Skeletal muscle cell (primary cell): ENCODE measurements around the gene SLC46A3.
A peak's percentile ranks its signal among the peaks of the same experiment; 100 is the strongest.
"Not testable (repeated sequence)": the region's sequence is repeated elsewhere in the genome, so short reads cannot be mapped to it uniquely, and the experiment has no call there.

Source experiments
- DNase-seq: peaks from one replicate; pipeline ENCODE4 v3.0.0-alpha.2; 2010; ENCODE audit warnings: low read depth
- H3K4me3 ChIP-seq: 2 replicates; pipeline ENCODE4 v1.5.1; 2011; ENCODE audit warnings: low read depth, mild to moderate bottlenecking, control low read depth, low read length, moderate library complexity

The SLC46A3 gene, protein sequence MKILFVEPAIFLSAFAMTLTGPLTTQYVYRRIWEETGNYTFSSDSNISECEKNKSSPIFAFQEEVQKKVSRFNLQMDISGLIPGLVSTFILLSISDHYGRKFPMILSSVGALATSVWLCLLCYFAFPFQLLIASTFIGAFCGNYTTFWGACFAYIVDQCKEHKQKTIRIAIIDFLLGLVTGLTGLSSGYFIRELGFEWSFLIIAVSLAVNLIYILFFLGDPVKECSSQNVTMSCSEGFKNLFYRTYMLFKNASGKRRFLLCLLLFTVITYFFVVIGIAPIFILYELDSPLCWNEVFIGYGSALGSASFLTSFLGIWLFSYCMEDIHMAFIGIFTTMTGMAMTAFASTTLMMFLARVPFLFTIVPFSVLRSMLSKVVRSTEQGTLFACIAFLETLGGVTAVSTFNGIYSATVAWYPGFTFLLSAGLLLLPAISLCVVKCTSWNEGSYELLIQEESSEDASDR

DNA sequence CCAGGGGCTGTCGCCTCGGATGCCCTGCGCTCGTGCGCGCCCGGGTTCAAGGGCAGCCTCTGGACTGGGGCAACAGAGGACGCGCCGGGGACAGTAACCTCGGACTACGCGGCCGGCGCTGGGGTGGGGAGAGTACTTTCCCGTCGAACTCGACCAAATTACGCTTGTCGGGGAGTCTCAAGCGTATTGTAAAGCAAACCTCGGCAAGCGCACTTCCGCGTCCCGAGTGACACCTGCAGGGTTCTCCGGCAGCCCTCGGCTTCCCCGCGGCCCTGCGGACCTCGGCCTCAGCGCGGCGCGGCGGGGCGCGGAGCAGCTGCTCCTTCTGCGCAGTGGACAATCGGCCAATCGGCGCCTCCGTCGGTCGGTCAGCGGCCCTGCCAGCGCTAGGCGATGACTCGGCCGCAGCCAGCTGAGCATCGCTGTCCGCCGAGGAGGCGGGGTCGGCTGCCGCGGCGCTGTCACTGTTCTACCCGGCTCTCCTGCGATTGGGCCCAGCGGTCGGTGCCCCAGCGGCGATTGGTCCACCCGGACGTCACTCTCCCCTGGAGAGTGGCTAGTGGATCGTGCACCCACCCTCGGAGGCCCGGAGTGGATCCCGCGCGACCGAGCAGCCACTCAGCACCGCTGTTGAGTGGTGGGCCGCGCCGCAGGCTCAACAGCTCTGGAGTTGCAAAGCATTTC, at the start of gene SLC46A3:
TSS of gene SLC46A3 (minus strand) at position 428 of the 684 bp plus-strand sequence. CDS start 972 bp downstream, outside the sequence.
- H3K4me3 ChIP-seq = peak within 1 kb of the TSS; percentile 74
- DNase-seq = peak; percentile 96

GRCh38 chr13:28763887-28764286, 45.1 kb upstream of the SLC46A3 start:
- no peak for DNase-seq
- H3K4me3 ChIP-seq = no peak overlapping the region

DNA sequence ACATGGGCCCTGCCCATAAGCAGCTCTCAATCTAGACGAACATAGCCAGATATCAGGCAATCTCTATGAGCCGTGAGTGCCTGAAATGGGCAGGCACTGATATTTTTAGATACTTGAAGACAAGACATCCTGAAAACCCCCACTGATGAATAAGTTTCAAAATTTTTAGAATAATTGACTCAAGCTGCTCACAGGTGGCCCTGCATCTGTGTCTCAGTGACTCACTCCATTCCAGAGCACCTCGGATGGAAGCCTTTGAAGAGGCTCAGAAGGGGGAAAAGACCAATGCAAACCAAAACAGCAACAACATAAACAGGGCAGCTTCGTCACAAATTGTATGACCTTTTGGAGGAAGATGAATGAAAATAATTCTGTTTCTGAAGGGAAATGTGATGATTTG, 42.8 kb upstream of the SLC46A3 start:
- H3K4me3 ChIP-seq = no peak overlapping the region
- no peak for DNase-seq

DNA sequence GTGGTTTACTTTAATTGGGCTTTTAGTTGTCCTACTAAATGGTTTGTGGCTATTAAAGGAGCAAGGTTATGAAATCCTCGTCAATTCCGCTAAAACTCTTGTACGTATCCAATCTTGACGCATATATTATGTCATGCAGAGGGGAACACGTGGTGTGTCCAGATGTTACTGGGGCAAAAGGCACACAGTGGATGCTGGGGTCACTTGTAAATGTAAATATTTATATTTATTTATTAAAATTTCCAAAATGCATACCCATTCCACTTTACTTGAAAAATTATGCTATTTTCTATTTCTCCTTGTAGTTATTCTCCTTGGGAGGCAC, 36.7 kb upstream of the SLC46A3 start:
- no peak for DNase-seq
- H3K4me3 ChIP-seq = no peak overlapping the region

- no peak overlapping the region for H3K4me3 ChIP-seq
- DNase-seq = no peak
These were observed 36.2 kb upstream of the SLC46A3 start for GRCh38 chr13:28754698-28755545.

- no peak overlapping the region for H3K4me3 ChIP-seq
- no peak for DNase-seq
These were observed 35.2 kb upstream of the SLC46A3 start for GRCh38 chr13:28753946-28754345.

DNA sequence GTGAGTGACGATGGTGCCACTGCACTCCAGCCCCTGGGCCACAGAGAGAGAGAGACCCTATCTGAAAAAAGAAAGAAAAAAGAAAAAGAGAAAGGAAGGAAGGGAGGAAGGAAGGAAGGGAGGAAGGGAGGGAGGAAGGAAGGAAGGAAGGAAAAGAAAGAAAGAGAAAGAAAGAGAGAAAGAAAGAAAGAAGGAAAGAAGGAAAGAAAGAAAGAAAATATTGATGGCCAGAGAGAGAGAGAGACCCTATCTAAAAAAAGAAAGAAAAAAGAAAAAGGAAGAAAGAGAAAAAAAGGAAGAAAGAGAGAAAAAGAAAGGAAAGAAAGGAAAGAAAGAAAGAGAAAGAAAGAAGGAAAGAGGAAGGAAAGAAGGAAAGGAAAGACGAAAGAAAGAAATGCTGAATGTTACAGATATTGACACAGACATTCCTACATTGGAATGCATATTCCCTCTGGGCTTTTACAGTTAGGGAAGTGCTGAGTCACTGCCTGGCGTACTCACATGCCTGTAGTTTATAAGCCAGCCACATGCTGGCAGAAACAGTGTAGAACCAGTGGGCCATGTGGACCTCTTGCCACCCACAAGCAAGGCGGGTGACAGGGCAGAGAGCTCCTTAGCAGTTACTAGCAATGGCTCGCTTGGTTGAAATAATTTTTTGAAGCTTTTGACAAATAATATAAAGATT, 34.6 kb upstream of the SLC46A3 start:
- DNase-seq = peak; percentile 80
- no peak overlapping the region for H3K4me3 ChIP-seq

GRCh38 chr13:28751175-28751960, 32.6 kb upstream of the SLC46A3 start:
- no peak overlapping the region for H3K4me3 ChIP-seq
- DNase-seq = no peak

DNA sequence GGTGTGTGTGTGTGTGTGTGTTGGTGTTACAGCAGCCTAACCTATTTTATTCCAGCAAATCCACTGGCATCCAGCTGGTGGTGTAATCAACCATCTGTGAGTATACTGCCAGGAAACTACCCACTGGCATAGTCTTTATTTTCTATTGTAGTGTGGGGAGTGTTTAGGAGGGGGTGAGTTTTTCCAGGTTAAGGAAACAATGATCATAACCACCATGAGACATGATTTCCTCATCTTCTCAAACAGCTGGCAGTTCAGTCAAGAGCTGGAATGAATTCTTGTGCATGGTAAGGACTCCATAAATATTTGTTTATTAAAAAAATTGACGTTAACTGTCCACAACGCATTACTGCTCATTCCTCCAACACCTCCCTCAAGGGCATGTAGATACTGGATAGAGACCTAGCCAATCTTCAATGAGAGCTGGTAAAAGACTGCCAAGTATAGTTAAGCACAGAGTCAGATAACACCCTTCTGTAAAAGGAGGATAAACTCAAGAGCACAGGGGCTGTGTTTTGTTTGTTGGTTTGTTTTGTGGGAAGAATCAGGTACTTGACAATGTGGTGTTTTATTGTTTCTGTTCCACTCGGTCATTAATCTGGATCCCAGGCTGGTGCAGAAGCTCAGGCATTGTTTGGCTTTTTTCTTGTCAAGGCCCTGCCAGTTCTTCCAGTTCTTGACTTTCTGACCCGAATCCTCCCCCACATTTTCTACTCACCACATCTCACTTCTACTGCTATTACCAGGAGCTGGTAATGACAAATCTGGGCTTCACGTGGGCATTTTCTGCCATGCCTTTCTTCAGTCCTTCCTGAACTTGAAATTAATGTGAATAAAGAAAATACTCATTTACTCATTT, 31.6 kb upstream of the SLC46A3 start:
- DNase-seq = no peak
- no peak overlapping the region for H3K4me3 ChIP-seq

DNA sequence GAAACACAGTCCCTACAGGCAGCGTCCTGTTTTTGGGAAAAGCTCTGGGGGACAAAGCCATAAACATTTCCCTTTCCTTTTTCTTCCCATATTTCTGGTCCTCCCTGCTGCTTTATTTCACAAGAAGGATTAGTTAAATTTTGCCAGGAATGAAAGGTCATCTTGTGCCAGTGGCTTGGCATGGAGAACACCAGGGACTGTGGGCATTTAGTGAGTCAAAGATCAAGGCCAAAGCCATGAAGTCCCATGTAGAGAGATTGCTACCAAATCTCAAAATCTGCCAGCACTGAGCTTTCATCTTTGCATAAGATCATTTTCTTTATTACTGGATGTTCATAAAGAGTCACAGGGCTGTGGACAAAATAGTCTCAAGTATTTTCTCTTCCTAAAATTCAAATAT, 29.1 kb upstream of the SLC46A3 start:
- DNase-seq = no peak
- no peak overlapping the region for H3K4me3 ChIP-seq

DNA sequence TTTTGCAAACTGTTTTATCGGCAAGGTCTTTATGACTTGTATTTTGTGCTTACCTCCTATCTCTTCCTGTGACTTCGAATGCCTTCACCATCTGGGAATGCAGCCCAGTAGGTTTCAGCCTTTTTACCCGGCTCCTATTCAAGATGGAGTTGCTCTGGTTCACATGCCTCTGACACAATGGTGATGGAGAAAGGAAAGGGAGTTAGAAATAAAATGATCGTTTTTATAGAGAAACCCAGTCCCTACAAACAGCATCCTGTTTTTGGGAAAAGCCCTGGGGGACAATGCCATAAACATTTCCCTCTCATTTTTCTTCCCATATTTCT, 27.5 kb upstream of the SLC46A3 start:
- DNase-seq = no peak
- no peak overlapping the region for H3K4me3 ChIP-seq

DNA sequence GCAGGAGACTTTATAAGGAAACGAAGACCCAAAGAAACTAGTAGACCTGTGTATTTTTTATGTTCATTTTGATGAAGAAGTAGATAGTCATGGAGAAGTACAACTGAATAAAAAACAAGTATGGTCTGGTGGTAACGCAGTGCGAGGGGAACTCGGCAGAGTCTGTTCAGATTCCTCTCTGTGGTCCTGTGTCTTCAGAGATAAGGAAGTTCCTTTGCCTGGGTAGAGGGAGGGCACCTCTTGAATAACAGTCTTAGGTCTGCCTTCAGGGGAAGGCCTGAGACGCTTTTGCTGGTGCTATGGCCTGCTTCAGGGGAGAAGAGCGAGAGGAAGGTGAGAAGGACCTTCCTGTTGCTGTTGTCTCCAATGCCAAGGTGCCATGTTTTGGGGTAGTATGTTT, 25.9 kb upstream of the SLC46A3 start:
- no peak for DNase-seq
- H3K4me3 ChIP-seq = no peak overlapping the region

- H3K4me3 ChIP-seq = no peak overlapping the region
- DNase-seq = no peak
These were observed 25.3 kb upstream of the SLC46A3 start for GRCh38 chr13:28744091-28744536.

DNA sequence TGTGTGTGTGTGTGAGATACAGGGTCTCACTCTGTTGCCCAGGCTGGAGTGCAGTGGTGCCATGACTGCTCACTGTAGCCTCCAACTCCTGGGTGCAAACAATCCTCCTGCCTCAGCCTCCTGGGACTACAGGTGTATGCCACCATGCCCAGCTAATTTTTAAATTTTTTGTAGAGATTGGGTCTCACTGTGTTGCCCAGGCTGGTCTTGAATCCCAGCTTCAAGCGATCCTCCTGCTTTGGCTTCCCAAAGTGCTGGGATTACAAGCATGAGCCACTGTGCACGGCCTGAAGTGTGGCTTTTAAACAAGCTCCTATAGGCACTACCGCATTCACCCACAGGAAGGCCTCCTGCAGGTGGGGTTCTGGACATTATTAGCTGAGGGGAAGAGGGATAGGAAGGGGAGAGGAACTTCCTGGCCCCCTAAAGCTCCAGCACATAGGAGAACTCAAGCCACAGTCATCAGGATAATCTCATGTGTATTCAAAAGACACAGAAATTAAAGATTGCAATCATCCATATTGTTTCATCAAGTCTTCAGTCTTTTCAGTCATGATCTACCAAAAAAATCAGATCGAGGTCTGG, 24.8 kb upstream of the SLC46A3 start:
- H3K4me3 ChIP-seq = no peak overlapping the region
- no peak for DNase-seq

DNA sequence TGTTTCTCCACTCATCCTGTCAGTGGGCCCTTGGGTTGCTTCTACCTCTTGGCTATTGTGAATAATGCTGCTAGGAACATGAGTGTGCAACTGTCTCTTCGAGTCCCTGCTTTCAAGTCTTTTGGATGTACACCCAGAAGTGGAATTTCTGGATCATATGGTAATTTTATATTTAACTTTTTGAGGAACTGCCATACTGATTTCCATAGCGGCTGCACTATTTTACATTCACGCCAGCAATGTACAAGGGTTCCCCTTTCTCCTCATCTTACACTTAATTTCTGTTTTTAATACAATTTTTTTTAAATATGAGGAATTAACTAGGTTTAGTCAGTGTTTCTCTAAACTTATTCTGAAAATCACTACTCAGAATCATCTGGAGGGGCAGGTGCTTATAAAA, 24.2 kb upstream of the SLC46A3 start:
- H3K4me3 ChIP-seq = no peak overlapping the region
- no peak for DNase-seq

DNA sequence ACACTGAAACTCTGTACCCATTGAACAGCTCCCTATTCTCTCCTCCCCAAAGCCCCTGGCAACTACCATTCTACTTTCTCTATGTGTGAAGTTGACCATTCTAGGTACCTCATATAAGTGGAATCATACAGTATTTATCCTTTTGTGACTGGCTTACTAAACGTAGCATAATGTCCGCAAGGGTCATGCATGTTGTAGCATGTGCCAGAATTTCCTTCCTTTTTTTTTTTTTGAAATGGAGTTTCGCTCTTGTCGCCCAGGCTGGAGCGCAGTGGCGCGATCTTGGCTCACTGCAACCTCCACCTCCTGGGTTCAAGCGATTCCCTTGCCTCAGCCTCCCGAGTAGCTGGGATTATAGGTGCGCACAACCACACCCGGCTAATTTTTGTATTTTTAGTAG, 23.7 kb upstream of the SLC46A3 start:
- DNase-seq, H3K4me3 ChIP-seq: not testable (repeated sequence)

DNA sequence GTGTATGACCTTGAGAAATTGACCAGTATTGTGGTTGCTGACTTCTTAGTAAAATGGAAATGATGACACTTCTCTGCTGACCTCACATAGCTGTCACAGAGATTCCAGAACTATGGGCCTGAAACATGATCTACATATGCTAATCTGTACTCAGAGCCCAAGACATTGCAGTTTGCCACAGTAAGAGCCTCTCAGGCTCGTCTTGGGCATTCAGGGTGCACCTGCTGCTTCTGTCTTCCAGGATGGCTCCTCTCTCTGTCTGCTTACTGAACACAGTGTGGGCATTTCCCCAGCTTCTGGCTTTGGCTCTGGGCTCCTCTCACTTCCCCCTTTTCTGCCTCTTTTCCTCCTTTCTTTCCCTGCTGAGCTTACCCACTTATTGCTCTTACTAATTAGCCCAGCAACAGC, 22.3 kb upstream of the SLC46A3 start:
- no peak overlapping the region for H3K4me3 ChIP-seq
- no peak for DNase-seq

DNA sequence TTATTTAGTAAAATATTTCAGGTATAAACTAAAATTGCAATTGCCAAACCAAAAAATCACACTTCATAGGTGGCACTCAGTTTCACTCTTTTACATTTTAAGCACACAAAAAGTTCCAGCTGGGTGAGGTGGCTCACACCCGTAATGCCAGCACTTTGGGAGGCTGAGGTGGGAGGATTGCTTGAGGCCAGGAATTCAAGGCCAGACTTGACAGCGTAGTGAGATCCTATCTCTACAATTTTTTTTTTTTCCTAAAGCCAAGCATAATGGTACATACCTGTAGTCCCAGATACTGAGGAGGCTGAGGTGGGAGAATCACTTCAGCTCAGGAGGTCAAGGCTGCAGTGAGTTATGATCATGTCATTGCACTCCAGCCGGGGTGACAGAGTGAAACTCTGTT, 20.6 kb upstream of the SLC46A3 start:
- H3K4me3 ChIP-seq = no peak overlapping the region
- DNase-seq = no peak
